ENCODE measurements around the gene INSIG2. TPM values are rescaled to one million over a fixed set of nuclear protein-coding genes. Genes with fewer than 3 reads are reported as not detected.

The INSIG2 gene
- total and polyA plus RNA-seq, 2 of the 4 experiments (the other 2 are of a cell fraction), result 9.1 to 11.7 TPM

- H2AK9ac ChIP-seq (replicated peaks; ENCODE audit: low read depth, low read length, poor library complexity), result no peak overlapping the region
- H2BK120ac ChIP-seq (ENCODE audit: low read depth, low read length), result no peak overlapping the region
- 0 out of 2 replicates have a peak, but pooled peaks cover 4% of the 10 kb centered on the region for H3K36me3 ChIP-seq (ENCODE audit: control insufficient read depth, insufficient read depth, low read length)
- no peaks in the 10 kb centered on the region for H3K9me3 ChIP-seq (ENCODE audit: control insufficient read depth, insufficient read depth, low read length)
- H3K18ac ChIP-seq (ENCODE audit: low read depth, low read length), result no peak overlapping the region
- no peak overlapping the region for H2BK5ac ChIP-seq (ENCODE audit: low read depth, low read length, poor library complexity, severe bottlenecking)
- ChIA-PET POLR2A (ENCODE audit: unreplicated experiment) (no interaction called here), CTCF (no interaction called here)
- no peak overlapping the region for H2AK5ac ChIP-seq (ENCODE audit: low read depth, low read length)
- no peak overlapping the region for H3K14ac ChIP-seq (replicated peaks; ENCODE audit: low read depth, low read length)
- no peak overlapping the region for H3K4me3 ChIP-seq (ENCODE audit: insufficient read depth, low read depth, low read length)
- peaks cover 7 to 19% of the 10 kb centered on the region in 2 experiments; a peak in 2 of 4 replicates for H3K79me1 ChIP-seq (ENCODE audit: low read depth in 1 of 2, low read length in 2 of 2)
- H4K5ac ChIP-seq (ENCODE audit: low read depth, low read length), result no peak overlapping the region
- ATAC-seq (ENCODE audit: low read depth) (no peak), DNase-seq (no peak)
- H2AFZ ChIP-seq (replicated peaks; ENCODE audit: low read length, poor library complexity), result no peak overlapping the region
- H3K4me1 ChIP-seq (ENCODE audit: control insufficient read depth, insufficient read depth, low read length), result 0 out of 2 replicates have a peak, but pooled peaks cover 3% of the 10 kb centered on the region
- H4K20me1 ChIP-seq (ENCODE audit: insufficient read depth, low read length), result peaks cover 11% of the 10 kb centered on the region; the same call in 1 of the 2 replicates
- H3K4me2 ChIP-seq (ENCODE audit: low read depth, low read length), result no peak overlapping the region
- no peaks in the 10 kb centered on the region for H3K27me3 ChIP-seq (ENCODE audit: control insufficient read depth, insufficient read depth, low read length)
- H3K4ac ChIP-seq (ENCODE audit: low read depth, low read length), result no peak overlapping the region
- no peak overlapping the region for H3K9ac ChIP-seq (ENCODE audit: low read depth, low read length)
- no peak overlapping the region for H4K91ac ChIP-seq (ENCODE audit: insufficient read depth, low read depth, low read length)
- no TSS peak for BruUV-seq (replicated peaks)
- H3K23ac ChIP-seq (ENCODE audit: low read depth, low read length), result no peak overlapping the region
- WGBS, 2 experiments (ENCODE audit: extremely low coverage in 2 of 2, insufficient read length in 1 of 2), result 100% methylated on average over 1 of the region's 1 CpG; no CpG with 5 or more reads in 1 of the 2 experiments
- H3K56ac ChIP-seq (ENCODE audit: extremely low read depth, insufficient read depth, low read length), result no peak overlapping the region
- 0 out of 2 replicates have a peak, but pooled peaks cover 4% of the 10 kb centered on the region for H3K9me1 ChIP-seq (ENCODE audit: insufficient read depth, low read length)
- H2BK20ac ChIP-seq (ENCODE audit: low read depth, low read length), result no peak overlapping the region
- intact Hi-C loops (cut with micrococcal nuclease), result no loop called here
- no peak overlapping the region for H4K8ac ChIP-seq (ENCODE audit: low read depth in 2 of 2, low read length in 2 of 2)
- in situ Hi-C loops (cut with MboI; ENCODE audit: low sequenced_read_pairs), result no loop called here
- no peak overlapping the region for H3K27ac ChIP-seq (ENCODE audit: insufficient read depth, low read length)
- TF ChIP-seq CEBPB (IDR thresholded peaks at IDR 0.05; ENCODE audit: low read depth, low read length), result no peak
- TF ChIP-seq MAZ (IDR thresholded peaks at IDR 0.05; ENCODE audit: borderline replicate concordance, low read depth, low read length), result no peak
- no peak for TF ChIP-seq SMC3 (IDR thresholded peaks at IDR 0.05; ENCODE audit: low read depth, low read length)
- no peak for TF ChIP-seq USF2 (IDR thresholded peaks at IDR 0.05; ENCODE audit: low read depth, low read length)
- TF ChIP-seq RCOR1 (IDR thresholded peaks at IDR 0.05; ENCODE audit: insufficient replicate concordance, low read length), result no peak
- no peak for TF ChIP-seq FOS (IDR thresholded peaks at IDR 0.05; ENCODE audit: low read depth, low read length)
- TF ChIP-seq MAFK (IDR thresholded peaks at IDR 0.05; ENCODE audit: low read depth, low read length), result no peak
- no peak for TF ChIP-seq BHLHE40 (IDR thresholded peaks at IDR 0.05; ENCODE audit: low read depth, low read length)
- TF ChIP-seq POLR2A (IDR thresholded peaks at IDR 0.05; ENCODE audit: low read depth, low read length), result no peak
- no peak for TF ChIP-seq CHD1 (IDR thresholded peaks at IDR 0.05; ENCODE audit: low read depth, low read length)
- TF ChIP-seq CTCF (conservative IDR thresholded peaks at IDR 0.05; ENCODE audit: low read depth, low read length), result no peak
- TF ChIP-seq ELK1 (IDR thresholded peaks at IDR 0.05; ENCODE audit: borderline replicate concordance, low read depth, low read length), result no peak
- dilution Hi-C loops (cut with HindIII; ENCODE audit: low sequenced_read_pairs, unreplicated experiment), result no loop called here
- H2BK15ac ChIP-seq (ENCODE audit: low read depth, low read length), result no peak overlapping the region
Measured at GRCh38 chr2:118098307-118099030, 10.2 kb downstream of the INSIG2 start.
